ENCODE measurements around the gene SLC1A1.
A peak's percentile ranks its signal among the peaks of the same experiment; 100 is the strongest.
"Not testable (repeated sequence)": the region's sequence is repeated elsewhere in the genome, so short reads cannot be mapped to it uniquely, and the experiment has no call there.

The SLC1A1 gene

DNA sequence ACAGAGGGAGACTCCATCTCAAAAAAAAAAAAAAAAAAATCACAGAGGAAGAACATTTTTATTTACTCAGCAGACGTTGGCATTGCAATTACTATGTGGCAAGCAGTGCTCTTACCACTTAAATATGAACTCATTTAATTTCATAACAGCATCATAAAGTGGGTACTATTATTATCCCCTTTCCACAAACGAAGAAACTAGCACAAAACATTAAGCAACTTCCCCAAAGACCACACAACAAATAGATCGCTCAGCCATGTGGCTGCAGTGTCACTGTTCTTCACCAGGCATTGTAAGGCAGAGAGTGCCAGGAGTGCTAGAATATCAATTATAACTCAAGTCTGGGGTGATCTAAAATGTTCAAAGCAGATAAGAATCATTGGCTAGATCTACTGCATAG lies 102.0 kb downstream of the SLC1A1 start:
- DNase-seq, result no peak
- in situ Hi-C loops (cut with HindIII; ENCODE audit: low pct_ligation_motif_present, low pct_unique_long_range_greater_than_20kb, low sequenced_read_pairs), result no loop called here

DNA sequence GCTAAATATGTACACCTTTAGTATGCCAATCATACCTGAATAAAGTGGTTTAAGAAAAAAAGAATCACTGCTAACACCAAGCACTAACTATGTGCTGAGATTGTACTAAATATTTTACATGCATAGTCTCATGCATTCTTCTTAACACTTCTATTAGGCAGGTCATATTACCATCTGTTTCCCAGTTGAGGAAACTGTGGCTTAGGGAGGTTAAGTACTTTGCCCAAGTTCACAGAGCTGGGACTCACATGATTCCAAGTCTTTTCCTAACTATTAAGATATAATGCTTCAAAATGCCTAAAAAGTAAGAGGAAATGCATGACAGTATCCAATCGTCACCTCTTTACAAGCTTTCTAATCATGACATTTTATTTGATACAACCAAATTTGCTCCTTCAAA lies 102.6 kb downstream of the SLC1A1 start:
- no peak for DNase-seq
- in situ Hi-C loops (cut with HindIII; ENCODE audit: low pct_ligation_motif_present, low pct_unique_long_range_greater_than_20kb, low sequenced_read_pairs), result no loop called here

DNA sequence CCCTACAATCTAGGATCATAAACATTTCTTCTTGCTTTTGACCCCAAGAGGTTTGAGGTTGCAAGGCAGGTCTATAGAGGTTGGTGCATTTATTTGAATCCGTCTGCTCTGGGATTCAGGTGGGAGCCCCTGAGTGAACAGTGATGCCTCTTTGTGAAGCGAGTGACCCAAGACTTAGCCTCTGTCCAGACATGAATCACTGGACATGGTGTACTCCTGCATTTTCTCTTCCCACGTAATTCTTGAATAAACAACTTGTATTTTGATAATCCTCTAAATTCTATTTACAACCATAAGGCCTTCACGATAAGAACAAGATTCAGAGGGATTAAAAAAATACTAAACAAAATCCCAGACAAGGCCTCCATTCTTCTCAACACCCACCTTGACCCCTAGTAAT lies 104.3 kb downstream of the SLC1A1 start:
- DNase-seq, result no peak
- in situ Hi-C loops (cut with HindIII; ENCODE audit: low pct_ligation_motif_present, low pct_unique_long_range_greater_than_20kb, low sequenced_read_pairs), result no loop called here

DNA sequence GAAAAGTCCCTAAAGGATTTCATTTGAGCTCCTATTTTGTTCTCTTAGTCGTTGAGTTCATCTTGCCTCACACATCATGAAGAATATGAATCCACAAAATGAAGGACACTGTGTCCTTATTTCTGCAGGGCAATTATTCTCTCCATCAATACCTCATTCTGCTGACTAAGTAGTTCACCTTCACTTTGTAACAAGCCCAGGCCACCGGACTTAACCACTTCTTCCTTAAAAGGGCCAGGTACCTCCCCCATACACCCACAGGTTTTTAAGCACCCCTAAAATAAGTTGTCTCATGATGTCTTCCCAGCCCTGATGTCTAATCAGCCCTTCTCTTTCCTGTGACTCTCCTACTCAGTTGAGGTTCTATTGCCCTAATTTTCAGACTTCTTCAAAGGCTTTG lies 104.7 kb downstream of the SLC1A1 start:
- in situ Hi-C loops (cut with HindIII; ENCODE audit: low pct_ligation_motif_present, low pct_unique_long_range_greater_than_20kb, low sequenced_read_pairs), result no loop called here
- DNase-seq, result no peak

DNA sequence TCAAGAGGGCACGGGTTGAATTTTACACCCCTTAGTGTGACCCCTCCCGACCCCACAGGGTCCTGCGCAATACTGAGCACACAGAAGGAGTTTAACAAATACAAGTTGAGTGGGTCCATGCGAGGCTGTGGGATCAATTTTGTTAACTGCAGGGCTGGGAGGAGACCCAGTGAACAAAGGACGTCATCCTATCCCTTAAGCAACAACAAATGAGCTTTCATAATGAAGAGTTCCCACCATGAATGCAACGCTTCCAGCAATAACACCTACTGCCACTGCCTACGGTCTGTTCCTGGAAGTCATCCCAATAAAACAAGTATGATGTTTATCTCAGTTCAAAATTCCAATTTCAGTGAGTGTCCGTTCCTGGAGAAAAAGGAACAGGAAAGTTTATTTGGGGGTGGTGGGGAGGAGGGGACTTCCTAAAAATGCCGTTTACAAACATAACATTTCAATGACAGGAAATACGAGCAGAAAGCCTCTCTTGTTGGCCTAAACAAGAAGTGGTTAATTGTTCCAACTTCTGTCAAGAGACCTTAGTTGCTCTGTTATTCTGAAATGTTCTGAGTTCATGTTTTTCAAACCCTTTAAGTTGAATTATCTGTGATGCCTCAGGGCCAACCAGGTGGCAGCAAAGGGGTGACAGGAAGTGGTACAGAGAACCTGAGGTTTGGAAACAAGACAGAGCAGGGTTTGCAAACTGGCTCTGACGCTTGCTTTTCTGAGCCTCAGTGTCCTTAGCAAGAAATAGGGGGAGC lies 106.1 kb downstream of the SLC1A1 start:
- in situ Hi-C loops (cut with HindIII; ENCODE audit: low pct_ligation_motif_present, low pct_unique_long_range_greater_than_20kb, low sequenced_read_pairs), result no loop called here
- no peak for DNase-seq

DNA sequence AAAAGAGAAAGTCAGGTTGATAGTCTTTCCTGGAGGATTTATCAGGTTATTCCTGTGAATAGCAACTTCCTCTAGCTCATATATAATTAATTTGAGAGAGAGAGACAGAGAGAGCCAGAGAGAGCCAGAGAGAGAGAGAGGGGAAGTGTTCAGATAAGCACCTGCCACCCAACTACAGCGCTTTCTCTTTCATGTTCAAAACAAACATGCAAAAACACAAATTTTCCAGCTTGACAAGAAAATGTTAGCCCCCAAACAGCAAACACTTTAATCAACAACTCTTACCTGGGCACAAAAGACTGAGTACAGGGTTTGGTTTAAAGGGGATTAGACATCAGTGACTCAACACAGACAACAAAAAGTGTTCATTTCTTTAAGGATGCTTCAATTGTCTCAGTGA lies 110.1 kb downstream of the SLC1A1 start:
- no peak for DNase-seq

DNA sequence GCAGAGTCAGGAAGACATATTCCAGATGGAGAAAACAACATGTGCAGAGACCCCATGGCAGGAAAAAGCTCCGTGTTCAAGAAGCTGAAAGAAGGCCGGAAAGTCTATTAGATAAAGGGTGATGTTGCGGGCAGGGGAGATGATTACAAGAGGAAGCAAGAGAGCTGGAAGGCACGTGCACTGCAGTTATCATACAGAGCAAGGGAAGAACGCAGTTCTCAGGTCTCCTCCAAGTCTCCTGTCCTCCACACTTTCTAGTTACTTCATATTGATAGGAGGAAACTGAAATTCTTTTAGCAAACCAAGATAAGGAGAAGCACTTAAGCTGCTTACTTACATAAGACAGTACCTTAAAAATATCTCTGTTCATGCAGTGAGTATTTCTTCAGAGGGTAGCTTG lies 113.6 kb downstream of the SLC1A1 start:
- in situ Hi-C loops (cut with HindIII; ENCODE audit: low pct_ligation_motif_present, low pct_unique_long_range_greater_than_20kb, low sequenced_read_pairs), result no loop called here
- DNase-seq, result no peak

More for the DNA sequence above, 110.1 kb downstream of the SLC1A1 start:
- in situ Hi-C loops (cut with HindIII; ENCODE audit: low pct_ligation_motif_present, low pct_unique_long_range_greater_than_20kb, low sequenced_read_pairs), result no loop called here

DNA sequence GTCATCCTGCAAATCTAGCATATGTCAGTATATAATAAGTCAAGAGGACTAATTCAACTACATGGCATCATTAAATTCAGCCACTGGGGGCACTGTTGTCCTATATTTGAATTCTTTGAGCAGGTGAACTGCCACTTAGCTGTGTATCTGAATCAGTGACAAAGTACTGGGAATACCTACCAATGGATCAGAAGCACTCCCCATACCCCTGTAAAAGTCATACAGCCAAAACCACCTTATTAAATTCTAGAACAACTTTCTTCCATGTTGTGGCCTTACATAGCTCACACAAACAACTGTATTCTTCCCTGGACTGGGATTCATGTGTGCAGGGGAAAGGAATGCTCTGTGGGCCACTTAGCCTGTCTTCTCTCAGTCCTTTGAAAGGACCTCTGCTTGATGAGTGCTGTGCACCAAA lies 114.4 kb downstream of the SLC1A1 start:
- in situ Hi-C loops (cut with HindIII; ENCODE audit: low pct_ligation_motif_present, low pct_unique_long_range_greater_than_20kb, low sequenced_read_pairs), result no loop called here
- DNase-seq, result peak; percentile 70

DNA sequence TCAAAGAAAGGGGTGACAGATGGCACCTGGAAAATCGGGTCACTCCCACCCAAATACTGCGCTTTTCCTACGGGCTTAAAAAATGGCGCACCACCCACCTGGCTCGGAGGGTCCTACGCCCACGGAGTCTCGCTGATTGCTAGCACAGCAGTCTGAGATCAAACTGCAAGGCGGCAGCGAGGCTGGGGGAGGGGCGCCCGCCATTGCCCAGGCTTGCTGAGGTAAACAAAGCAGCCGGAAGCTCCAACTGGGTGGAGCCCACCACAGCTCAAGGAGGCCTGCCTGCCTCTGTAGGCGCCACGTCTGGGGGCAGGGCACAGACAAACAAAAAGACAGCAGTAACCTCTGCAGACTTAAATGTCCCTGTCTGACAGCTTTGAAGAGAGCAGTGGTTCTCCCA lies 115.8 kb downstream of the SLC1A1 start:
- in situ Hi-C loops (cut with HindIII; ENCODE audit: low pct_ligation_motif_present, low pct_unique_long_range_greater_than_20kb, low sequenced_read_pairs); DNase-seq: not testable (repeated sequence)

DNA sequence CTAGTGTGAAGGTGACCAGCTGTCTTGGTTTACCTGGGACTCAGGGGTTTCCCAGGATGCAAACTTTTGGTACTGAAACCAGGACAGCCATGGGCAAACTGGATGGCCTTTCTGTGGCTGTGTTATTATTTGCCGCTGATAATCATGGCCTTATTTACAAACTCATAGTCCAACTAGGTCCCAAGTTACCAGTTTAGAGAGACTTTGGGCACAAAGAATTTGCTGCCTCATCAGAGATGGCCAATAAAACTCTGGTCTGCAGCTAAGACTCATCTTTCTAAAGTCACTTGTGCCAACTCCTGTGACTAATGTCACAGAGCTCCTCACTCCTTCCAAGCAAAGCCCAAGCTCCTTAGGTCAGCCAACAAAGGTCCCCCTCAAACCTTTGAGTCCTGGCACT lies 124.4 kb downstream of the SLC1A1 start:
- in situ Hi-C loops (cut with HindIII; ENCODE audit: low pct_ligation_motif_present, low pct_unique_long_range_greater_than_20kb, low sequenced_read_pairs), result no loop called here
- DNase-seq, result no peak

DNA sequence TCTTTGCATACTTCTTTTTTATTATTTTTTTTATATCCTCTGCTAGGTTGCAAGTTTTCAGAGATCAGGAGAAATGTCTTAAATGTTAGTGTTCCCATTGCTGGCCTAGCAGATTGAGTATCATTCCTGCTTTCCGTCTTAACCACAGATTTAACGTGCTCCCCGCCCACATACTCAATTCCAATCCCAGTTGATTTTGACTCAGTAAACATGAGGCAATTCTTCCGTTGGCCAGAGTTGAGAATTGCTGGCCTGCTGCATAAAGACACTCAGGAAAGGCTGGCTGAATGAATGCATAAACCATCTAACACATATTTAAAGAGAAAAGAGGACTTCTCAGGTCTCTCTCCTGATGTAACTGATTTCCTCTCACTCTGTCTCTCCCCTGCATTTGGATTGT lies 125.0 kb downstream of the SLC1A1 start:
- in situ Hi-C loops (cut with HindIII; ENCODE audit: low pct_ligation_motif_present, low pct_unique_long_range_greater_than_20kb, low sequenced_read_pairs), result no loop called here
- DNase-seq, result no peak

DNA sequence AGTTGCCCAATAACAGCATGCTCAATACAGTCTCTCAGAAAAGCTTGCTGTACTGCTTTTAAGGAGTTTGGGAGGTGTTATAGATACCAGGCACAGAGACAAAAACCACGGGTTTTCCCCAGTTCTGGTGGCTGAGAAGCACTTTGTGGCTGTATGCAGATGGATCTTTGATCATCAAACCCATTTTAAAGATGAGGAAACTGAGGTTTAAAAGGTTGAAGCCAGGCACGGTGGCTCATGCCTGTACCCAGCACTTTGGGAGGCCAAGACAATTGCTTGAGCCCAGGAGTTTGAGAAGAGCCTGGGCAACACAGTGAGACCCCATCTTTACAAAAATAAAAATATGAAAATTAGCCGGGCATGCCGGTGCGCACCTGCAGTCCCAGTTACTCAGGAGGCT lies 125.5 kb downstream of the SLC1A1 start:
- DNase-seq, result no peak
- in situ Hi-C loops (cut with HindIII; ENCODE audit: low pct_ligation_motif_present, low pct_unique_long_range_greater_than_20kb, low sequenced_read_pairs), result no loop called here

DNA sequence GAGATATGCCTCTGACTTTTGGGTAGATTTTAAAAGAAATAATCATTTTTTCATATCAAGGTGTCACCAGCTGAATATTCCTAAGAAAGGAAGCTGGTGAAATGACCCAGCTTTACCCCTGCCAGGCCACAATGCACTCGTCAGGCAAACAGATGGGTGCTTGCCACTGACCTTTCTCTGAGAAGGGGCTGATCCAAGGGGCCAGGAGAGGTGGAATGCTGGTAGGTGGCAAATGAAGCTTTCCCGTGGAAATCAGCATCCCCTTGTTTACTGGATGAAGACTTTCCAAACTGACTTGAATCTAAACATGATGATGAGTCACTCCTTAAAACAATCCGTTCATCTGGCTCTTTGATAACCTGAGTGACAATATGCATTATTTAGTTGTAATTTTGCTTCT lies 127.5 kb downstream of the SLC1A1 start:
- no peak for DNase-seq
- in situ Hi-C loops (cut with HindIII; ENCODE audit: low pct_ligation_motif_present, low pct_unique_long_range_greater_than_20kb, low sequenced_read_pairs), result no loop called here

DNA sequence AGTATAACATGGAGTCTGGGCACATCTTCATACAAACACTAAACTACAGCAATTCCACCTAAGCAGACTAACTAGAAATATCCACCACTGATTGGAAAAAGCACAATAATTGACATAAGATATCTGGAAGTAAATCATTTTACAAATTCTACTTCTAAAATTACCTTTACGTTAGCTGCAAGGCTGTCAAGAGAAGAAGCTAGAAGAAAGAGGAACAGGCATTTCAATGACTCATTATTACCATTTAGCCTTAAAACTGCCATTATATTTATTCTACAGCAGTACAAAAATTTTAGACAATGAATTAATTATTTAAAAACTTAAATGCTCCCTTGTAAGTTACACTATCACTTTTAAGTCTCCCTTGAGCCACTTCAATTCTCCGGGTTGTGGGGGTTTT lies 128.4 kb downstream of the SLC1A1 start:
- in situ Hi-C loops (cut with HindIII; ENCODE audit: low pct_ligation_motif_present, low pct_unique_long_range_greater_than_20kb, low sequenced_read_pairs), result no loop called here
- no peak for DNase-seq

DNA sequence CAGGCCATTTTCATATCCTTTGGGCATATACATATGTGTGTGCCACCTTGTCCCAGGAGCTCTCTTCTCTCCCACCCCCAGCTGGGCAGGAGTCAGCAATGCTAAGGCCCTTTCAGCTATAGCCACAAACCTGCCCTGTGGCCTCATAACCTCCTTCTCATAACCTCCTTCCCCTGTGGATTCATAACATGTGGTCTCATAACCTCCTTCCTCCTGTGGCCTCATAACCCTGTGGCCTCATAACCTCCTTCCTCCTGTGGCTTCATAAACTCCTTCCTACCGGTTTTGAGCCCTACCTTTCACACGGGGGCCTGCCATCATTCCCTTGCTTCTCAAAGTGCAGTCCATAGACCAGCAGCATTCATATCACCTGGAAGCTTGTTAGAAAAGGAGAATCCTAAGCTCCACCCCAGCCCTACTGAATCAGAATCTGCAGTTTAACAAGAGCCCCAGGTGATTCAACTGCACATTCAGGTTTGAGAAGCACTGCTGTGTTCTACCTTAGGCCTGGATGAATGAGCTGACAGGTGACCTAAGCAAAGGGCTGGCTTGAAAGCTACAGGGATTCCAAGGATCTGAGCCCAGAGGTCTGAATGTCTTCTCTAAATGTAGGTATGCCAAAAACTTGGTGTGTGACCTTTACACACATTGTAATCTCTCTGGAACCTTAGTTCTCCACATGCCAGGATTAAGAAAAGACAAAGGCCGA lies 129.9 kb downstream of the SLC1A1 start:
- no peak for DNase-seq
- in situ Hi-C loops (cut with HindIII; ENCODE audit: low pct_ligation_motif_present, low pct_unique_long_range_greater_than_20kb, low sequenced_read_pairs), result no loop called here

DNA sequence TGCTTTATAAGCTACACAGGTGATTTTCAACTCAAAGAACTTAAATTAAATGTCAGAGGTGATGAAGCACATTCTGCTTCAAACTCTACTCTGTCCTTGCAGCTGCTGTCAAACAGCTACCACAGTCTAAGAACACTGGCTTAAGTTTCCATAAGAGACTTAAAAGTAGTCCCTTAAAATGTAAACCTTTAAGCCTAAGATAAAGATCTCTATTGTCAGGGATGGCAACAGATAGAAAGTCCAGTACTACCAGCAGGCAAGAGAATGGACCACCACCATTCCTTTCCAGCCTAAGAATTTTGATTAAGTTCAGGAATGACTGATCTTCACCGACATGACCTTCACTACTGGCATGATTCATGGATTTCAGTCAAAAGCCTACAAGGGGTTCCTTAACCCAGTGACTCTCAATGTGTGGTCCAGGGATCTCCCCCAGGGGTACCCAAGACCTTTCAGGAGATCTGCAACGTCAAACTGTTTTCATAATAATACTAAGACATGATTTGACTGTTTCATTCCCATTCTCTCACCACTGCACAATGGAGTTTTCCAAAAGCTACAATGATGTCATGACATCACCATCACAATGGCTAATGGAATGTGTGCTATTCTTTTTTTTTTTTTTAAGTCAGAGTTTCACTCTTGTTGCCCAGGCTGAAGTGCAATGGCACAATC lies 130.8 kb downstream of the SLC1A1 start:
- in situ Hi-C loops (cut with HindIII; ENCODE audit: low pct_ligation_motif_present, low pct_unique_long_range_greater_than_20kb, low sequenced_read_pairs), result no loop called here
- no peak for DNase-seq

DNA sequence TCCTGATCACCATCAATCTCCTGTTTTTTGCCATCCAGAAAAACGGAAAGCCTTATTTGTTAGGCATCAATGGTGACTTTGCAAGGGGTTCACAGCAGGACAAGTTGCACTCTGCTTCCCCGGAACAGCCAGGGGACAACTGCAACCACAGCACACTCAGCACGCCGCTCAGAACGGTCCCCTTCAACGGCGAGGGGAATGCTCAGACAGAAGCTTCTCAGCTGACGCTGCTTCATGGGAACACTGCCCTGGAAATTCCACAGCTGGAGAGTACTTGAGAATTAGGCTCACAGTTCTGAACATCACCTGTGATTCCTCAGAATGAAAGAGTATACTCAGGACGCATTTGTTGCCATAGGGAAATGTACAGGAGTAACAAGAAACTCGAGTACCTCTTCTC lies 131.7 kb downstream of the SLC1A1 start:
- in situ Hi-C loops (cut with HindIII; ENCODE audit: low pct_ligation_motif_present, low pct_unique_long_range_greater_than_20kb, low sequenced_read_pairs), result no loop called here
- no peak for DNase-seq

DNA sequence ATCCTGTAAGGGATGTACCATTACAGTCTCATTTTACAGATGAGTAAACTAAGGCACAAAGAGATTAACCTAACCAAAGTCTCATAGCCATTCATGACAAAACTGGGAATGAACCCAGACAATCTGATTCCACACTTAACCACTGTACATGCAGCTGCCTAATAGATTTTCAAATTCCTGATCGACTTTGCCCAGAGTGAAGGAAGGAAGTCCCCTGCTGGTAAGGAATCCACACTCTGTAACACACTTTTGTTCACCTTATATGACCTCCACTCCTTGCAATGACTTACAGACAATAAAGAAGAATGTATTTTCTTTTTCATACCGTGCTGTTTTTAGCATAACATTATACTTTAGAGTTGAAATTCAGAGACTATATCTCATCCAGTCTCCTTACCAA lies 140.6 kb downstream of the SLC1A1 start:
- DNase-seq, result no peak
- in situ Hi-C loops (cut with HindIII; ENCODE audit: low pct_ligation_motif_present, low pct_unique_long_range_greater_than_20kb, low sequenced_read_pairs), result no loop called here

Data from ACHN (cell line).